ENCODE data around the gene CIT.

The CIT gene

DNA sequence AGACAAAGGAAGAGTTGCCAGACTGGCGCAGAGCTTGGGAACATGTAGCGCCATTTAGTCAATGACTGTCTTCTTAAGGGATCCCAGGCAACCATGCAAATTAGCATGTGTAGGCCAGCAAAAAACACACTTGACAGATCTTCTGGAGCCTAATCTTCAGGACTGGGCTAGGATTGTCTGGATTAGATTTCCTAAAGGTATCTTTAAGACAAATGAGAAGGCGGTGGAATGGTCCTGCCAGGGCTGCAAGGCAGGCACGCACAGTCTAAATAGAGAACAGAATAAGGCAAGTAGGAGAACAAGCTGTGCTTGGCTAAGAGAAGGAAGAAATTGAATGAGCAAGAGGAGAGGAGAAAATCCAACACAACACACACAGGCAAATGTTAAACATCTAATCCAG is 80.0 kb downstream of the CIT start:
- H3K27ac ChIP-seq (ENCODE audit: low read depth, low read length) = no peak overlapping the region
- WGBS = 95% methylated on average over 4 of the region's 4 CpGs
- no peak overlapping the region for H3K4me3 ChIP-seq (ENCODE audit: low read length)

DNA sequence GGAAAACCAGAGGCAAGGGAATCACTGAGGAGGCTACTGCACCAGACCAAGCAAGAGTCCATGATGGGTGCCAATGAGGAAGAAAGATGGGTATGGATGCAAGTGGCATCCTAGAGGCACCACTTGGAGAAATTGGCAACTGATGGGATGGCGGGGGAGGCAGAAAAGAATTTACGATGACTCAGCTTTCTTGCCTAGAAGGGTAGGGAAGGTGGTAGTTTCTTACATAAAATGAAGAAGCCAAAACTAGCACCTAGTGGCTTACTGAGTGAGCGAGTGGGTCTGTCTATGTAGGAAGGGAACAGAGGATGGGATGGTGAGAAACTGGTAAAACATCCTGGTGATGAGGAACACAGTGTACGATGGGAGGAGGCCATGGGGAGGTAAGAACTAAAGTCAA is 80.8 kb downstream of the CIT start:
- 89% methylated on average over 4 of the region's 4 CpGs for WGBS
- H3K27me3 ChIP-seq (ENCODE audit: insufficient read depth, low read length) = no peaks in the 10 kb centered on the region
- H3K27ac ChIP-seq (ENCODE audit: low read depth, low read length) = no peak overlapping the region
- H3K9me3 ChIP-seq (ENCODE audit: insufficient read depth, low read depth, low read length) = no peaks in the 10 kb centered on the region
- H3K4me3 ChIP-seq (ENCODE audit: low read length) = no peak overlapping the region
- H3K36me3 ChIP-seq (ENCODE audit: insufficient read depth, low read length) = peaks cover 48% of the 10 kb centered on the region
- no peaks in the 10 kb centered on the region for H3K4me1 ChIP-seq (ENCODE audit: insufficient read depth, low read length)
- H3K9ac ChIP-seq (ENCODE audit: low read depth, low read length) = no peak overlapping the region

More for the DNA sequence above, 80.0 kb downstream of the CIT start:
- Histone ChIP-seq H3K9me3 (ENCODE audit: insufficient read depth, low read depth, low read length) (no peaks in the 10 kb centered on the region), H3K9ac (ENCODE audit: low read depth, low read length) (no peak overlapping the region), H3K27me3 (ENCODE audit: insufficient read depth, low read length) (no peaks in the 10 kb centered on the region), H3K4me1 (ENCODE audit: insufficient read depth, low read length) (0 out of 2 replicates have a peak, but pooled peaks cover under 1% of the 10 kb centered on the region), H3K36me3 (ENCODE audit: insufficient read depth, low read length) (peaks cover 51% of the 10 kb centered on the region)

DNA sequence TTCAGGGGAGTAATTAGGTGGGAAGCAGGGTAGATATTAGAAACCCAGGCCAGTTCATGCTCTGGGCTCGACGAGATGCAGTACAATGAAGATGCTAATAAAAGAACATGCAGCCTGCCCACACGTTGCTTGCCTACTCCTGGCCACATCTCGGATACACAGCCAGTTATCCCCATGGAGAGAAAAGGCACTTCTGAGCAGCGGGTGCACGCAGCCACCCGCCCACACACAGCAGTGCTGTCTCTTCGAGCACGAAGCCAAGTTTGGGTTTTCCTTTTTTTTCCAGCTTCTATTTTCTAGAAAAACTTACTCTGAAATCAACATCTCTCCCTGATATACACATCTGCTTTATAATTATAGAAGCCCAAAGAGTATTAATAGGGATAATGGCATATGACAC is 85.7 kb downstream of the CIT start:
- Histone ChIP-seq H3K9ac (ENCODE audit: low read depth, low read length) (no peak overlapping the region), H3K9me3 (ENCODE audit: insufficient read depth, low read depth, low read length) (no peaks in the 10 kb centered on the region), H3K4me1 (ENCODE audit: insufficient read depth, low read length) (no peaks in the 10 kb centered on the region), H3K27me3 (ENCODE audit: insufficient read depth, low read length) (no peaks in the 10 kb centered on the region), H3K27ac (ENCODE audit: low read depth, low read length) (no peak overlapping the region), H3K4me3 (ENCODE audit: low read length) (no peak overlapping the region), H3K36me3 (ENCODE audit: insufficient read depth, low read length) (peaks cover 25% of the 10 kb centered on the region)
- WGBS = 93% methylated on average over 9 of the region's 9 CpGs

DNA sequence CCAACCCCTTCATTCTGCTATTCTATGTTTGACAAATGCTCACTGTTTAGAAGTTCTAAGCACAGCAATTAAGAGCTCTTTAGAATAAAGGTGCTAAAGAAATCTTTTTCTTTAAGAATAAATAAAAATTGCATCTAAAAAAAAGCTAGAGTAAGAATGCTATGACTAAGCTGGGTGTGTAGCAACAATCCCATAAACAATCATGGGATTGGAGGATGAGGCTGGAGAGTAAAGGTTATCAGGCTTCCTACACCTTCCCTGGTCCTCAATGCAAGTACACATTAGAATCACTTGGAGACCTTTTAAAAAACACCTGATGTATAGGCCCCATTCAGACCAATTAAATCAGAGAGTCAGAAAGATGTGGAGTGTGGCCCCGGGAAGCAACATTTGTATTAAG is 88.3 kb downstream of the CIT start:
- Histone ChIP-seq H3K36me3 (ENCODE audit: insufficient read depth, low read length) (peaks cover 30% of the 10 kb centered on the region), H3K4me1 (ENCODE audit: insufficient read depth, low read length) (no peaks in the 10 kb centered on the region), H3K27me3 (ENCODE audit: insufficient read depth, low read length) (no peaks in the 10 kb centered on the region), H3K27ac (ENCODE audit: low read depth, low read length) (no peak overlapping the region), H3K9ac (ENCODE audit: low read depth, low read length) (no peak overlapping the region), H3K4me3 (ENCODE audit: low read length) (no peak overlapping the region), H3K9me3 (ENCODE audit: insufficient read depth, low read depth, low read length) (no peaks in the 10 kb centered on the region)
- 92% methylated on average over 1 of the region's 1 CpG for WGBS

DNA sequence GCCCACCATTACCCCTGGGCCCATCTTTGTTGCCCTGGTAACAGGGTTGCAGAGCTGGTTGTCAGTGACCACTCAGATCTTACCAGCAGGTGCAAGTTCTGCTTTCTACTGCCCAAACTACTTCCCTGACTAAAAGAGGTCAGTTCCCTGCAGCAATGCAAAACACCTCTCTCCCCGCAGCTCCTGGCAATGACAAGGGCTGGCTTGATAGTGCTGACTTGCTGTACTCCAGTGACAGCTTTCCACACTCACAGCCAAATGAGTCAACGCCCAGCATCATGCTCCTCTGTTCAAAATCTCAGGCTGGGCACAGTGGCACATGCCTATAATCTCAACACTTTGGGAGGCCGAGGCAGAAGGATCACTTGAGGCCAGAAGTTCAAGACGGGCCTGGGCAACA is 90.6 kb downstream of the CIT start:
- Histone ChIP-seq H3K9ac (ENCODE audit: low read depth, low read length) (no peak overlapping the region), H3K4me1 (ENCODE audit: insufficient read depth, low read length) (no peaks in the 10 kb centered on the region)

DNA sequence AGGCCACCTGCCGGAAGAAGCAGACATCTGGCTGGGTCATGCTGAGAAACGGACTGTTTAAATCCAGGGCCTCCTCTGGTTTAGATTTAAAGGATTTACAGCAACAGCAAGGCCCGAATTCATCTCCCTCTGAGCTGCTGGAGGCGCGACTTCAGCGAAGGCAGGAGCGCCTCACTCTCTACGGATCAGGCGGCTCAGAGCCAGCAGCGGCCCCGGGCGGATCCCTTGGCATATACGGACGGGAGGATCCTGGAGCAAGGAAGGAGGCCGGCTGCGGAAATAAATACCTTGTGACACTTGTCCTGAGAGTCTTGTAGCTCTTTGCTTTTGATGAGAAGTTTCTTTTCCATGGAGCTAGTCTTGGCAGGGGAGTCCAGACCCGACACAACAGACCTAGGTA is 92.4 kb downstream of the CIT start:
- Histone ChIP-seq H3K36me3 (ENCODE audit: insufficient read depth, low read length) (peaks cover 52% of the 10 kb centered on the region), H3K9ac (ENCODE audit: low read depth, low read length) (no peak overlapping the region), H3K4me1 (ENCODE audit: insufficient read depth, low read length) (no peaks in the 10 kb centered on the region), H3K27ac (ENCODE audit: low read depth, low read length) (no peak overlapping the region), H3K27me3 (ENCODE audit: insufficient read depth, low read length) (no peaks in the 10 kb centered on the region), H3K9me3 (ENCODE audit: insufficient read depth, low read depth, low read length) (no peaks in the 10 kb centered on the region), H3K4me3 (ENCODE audit: low read length) (no peak overlapping the region)
- WGBS = 95% methylated on average over 17 of the region's 17 CpGs

More for the DNA sequence above, 90.6 kb downstream of the CIT start:
- H3K36me3 ChIP-seq (ENCODE audit: insufficient read depth, low read length) = peaks cover 44% of the 10 kb centered on the region
- H3K9me3 ChIP-seq (ENCODE audit: insufficient read depth, low read depth, low read length) = no peaks in the 10 kb centered on the region
- no peak overlapping the region for H3K4me3 ChIP-seq (ENCODE audit: low read length)
- H3K27me3 ChIP-seq (ENCODE audit: insufficient read depth, low read length) = no peaks in the 10 kb centered on the region
- WGBS = 91% methylated on average over 4 of the region's 4 CpGs
- no peak overlapping the region for H3K27ac ChIP-seq (ENCODE audit: low read depth, low read length)

DNA sequence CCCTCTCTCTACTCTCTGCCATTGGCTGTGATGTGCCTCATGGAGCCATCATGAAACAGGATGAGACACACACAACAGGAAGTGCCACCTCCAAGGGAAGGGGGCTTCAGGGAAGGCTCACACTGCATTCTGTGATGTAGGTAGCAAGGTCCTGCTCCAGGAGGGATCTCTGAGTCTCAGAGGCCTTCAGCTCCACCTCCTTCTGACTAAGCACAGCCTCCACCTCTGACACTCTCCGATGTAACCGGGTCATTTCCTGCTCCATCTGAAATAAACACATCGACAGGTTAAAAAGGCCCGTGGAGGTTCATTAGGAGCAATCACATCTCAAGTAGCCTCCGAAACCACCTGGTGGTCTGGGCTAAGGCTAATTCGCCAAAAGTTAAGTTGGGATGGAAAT is 93.3 kb downstream of the CIT start:
- no peak overlapping the region for H3K4me3 ChIP-seq (ENCODE audit: low read length)
- no peaks in the 10 kb centered on the region for H3K27me3 ChIP-seq (ENCODE audit: insufficient read depth, low read length)
- H3K27ac ChIP-seq (ENCODE audit: low read depth, low read length) = no peak overlapping the region
- WGBS = 96% methylated on average over 6 of the region's 6 CpGs
- H3K9me3 ChIP-seq (ENCODE audit: insufficient read depth, low read depth, low read length) = no peaks in the 10 kb centered on the region
- no peaks in the 10 kb centered on the region for H3K4me1 ChIP-seq (ENCODE audit: insufficient read depth, low read length)
- no peak overlapping the region for H3K9ac ChIP-seq (ENCODE audit: low read depth, low read length)
- peaks cover 56% of the 10 kb centered on the region for H3K36me3 ChIP-seq (ENCODE audit: insufficient read depth, low read length)

DNA sequence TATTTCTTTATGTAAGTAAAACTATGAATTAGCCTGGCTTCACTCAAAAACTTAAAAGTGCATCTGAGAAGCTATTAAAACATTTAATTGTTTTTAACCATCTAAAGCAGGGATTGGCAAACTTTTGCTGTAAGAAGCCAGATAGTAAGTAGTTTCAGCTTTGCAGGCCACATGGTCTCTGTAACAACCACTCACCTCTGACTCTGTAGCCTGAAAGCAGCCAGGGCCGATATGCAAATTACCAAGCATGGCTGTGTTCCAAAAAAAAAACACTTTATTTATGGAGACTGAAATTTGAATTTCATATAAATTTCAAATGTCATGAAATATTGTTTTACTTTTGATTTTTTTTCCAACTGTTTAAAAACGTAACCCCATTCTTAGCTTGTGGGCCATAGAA is 95.3 kb downstream of the CIT start:
- Histone ChIP-seq H3K27me3 (ENCODE audit: insufficient read depth, low read length) (no peaks in the 10 kb centered on the region), H3K9me3 (ENCODE audit: insufficient read depth, low read depth, low read length) (no peaks in the 10 kb centered on the region), H3K27ac (ENCODE audit: low read depth, low read length) (no peak overlapping the region), H3K36me3 (ENCODE audit: insufficient read depth, low read length) (peaks cover 59% of the 10 kb centered on the region), H3K4me3 (ENCODE audit: low read length) (no peak overlapping the region), H3K9ac (ENCODE audit: low read depth, low read length) (no peak overlapping the region), H3K4me1 (ENCODE audit: insufficient read depth, low read length) (no peaks in the 10 kb centered on the region)
- WGBS = 100% methylated on average over 2 of the region's 2 CpGs

DNA sequence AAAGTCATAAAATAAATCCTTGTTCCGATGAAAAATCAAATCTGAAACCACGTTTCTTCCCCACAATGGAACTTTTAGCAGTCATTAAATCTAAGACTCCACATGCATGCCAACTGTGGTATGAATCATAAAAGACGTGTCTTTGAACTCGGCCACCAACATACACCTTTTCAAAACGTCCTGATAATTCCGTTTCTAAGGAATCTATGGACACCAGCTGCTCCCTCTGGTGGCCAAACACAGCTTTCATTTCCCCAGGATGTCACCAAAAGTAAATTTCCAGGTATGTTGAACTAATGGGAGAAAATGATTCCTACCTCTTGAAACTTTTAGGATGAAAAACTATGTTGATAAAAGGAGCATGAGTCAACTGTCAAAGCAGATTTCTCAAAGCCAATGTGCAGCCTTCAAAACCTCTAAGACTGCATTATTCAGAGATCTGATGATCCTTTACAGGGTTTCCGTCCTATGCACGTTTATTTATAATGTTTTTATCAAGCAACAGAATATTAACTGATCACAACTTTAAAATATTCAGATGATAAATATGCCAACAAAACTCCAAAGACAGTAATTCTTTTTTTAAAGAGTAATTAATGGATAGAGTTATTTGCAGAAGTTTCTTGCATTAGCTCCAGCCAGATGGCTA is 96.2 kb downstream of the CIT start:
- Histone ChIP-seq H3K4me3 (ENCODE audit: low read length) (no peak overlapping the region), H3K27ac (ENCODE audit: low read depth, low read length) (no peak overlapping the region), H3K9me3 (ENCODE audit: insufficient read depth, low read depth, low read length) (no peaks in the 10 kb centered on the region), H3K4me1 (ENCODE audit: insufficient read depth, low read length) (no peaks in the 10 kb centered on the region), H3K27me3 (ENCODE audit: insufficient read depth, low read length) (no peaks in the 10 kb centered on the region), H3K9ac (ENCODE audit: low read depth, low read length) (no peak overlapping the region), H3K36me3 (ENCODE audit: insufficient read depth, low read length) (peaks cover 62% of the 10 kb centered on the region)
- WGBS = 68% methylated on average over 7 of the region's 8 CpGs

DNA sequence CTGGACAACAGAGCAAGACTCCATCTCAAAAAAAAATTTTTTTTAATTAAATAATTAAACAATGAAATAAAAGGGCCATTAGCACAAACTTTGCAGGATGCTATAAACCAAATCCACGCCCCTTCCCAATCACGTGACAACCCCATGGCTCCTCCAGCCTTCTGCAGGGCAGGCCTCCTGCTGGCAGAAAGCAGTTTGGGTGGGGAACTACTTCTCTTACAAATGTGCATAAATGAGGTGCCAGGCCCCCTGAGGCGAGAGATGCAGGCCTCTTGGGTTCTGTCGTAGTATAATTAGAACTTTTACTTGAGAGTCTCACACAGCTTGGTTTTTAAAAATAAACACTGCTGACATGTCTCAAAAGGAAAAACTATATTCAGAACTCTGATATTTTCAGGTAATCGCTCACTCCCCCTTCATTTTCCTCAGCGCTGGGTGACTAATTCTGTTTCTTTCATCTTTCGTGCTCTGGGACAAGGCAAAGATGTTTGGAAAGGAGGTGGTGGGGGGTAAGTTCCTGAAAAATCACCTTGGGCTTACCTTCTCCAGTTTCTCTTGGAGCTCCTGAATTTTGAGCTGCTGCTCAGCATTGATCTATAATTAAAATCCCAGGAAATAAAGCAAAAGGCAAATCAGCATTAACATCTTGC is 101.7 kb downstream of the CIT start:
- Histone ChIP-seq H3K27me3 (ENCODE audit: insufficient read depth, low read length) (no peaks in the 10 kb centered on the region), H3K9ac (ENCODE audit: low read depth, low read length) (no peak overlapping the region), H3K27ac (ENCODE audit: low read depth, low read length) (no peak overlapping the region), H3K9me3 (ENCODE audit: insufficient read depth, low read depth, low read length) (no peaks in the 10 kb centered on the region), H3K36me3 (ENCODE audit: insufficient read depth, low read length) (peaks cover 69% of the 10 kb centered on the region), H3K4me3 (ENCODE audit: low read length) (no peak overlapping the region), H3K4me1 (ENCODE audit: insufficient read depth, low read length) (no peaks in the 10 kb centered on the region)
- WGBS = 54% methylated on average over 7 of the region's 7 CpGs

DNA sequence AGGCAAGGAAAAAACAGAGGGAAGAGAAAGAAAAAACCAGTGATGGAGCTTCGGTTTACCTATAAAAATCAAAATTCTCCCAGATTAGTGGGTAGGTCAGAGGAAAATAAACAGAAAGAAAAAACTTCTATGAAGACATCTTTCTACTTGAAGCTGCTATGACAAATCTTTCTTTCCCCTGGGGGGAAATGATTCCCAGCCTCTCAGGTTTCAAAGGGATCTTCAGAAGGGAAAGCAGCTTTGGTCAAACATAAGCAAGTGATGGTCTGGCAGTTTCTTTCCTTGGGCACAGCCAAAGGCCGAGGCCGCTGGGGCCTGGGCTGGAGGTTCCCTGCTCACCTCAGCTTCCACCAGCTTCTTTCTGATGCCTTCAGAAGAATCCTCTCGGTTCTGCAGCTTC is 104.7 kb downstream of the CIT start:
- peaks cover 84% of the 10 kb centered on the region for H3K36me3 ChIP-seq (ENCODE audit: insufficient read depth, low read length)
- no peaks in the 10 kb centered on the region for H3K4me1 ChIP-seq (ENCODE audit: insufficient read depth, low read length)
- no peak overlapping the region for H3K9ac ChIP-seq (ENCODE audit: low read depth, low read length)
- 90% methylated on average over 3 of the region's 4 CpGs for WGBS
- no peak overlapping the region for H3K4me3 ChIP-seq (ENCODE audit: low read length)
- no peak overlapping the region for H3K27ac ChIP-seq (ENCODE audit: low read depth, low read length)
- H3K9me3 ChIP-seq (ENCODE audit: insufficient read depth, low read depth, low read length) = no peaks in the 10 kb centered on the region
- no peaks in the 10 kb centered on the region for H3K27me3 ChIP-seq (ENCODE audit: insufficient read depth, low read length)
